PC-9 (cell line): ENCODE results near the gene RAC3. TPM values are rescaled to one million over a fixed set of nuclear protein-coding genes. Genes with fewer than 3 reads are reported as not detected.

ENCODE experiments used
- BruUV-seq: library from RNA; stranded (reverse); fragments of 400-500 nt; replicated peaks from 2 replicates; lab custom pipeline; 2021; lab: Mats Ljungman, UMichigan
- CTCF ChIA-PET: fragments of 300-600 bp; sonication (Branson Sonifier 250); formaldehyde crosslinking; loops from one replicate; lab custom pipeline; 2022; ENCODE audit warnings: antibody characterized with exemption; lab: Charles Lee
- POLR2A ChIA-PET: fragments of 300-600 bp; sonication (Branson Sonifier 250); formaldehyde crosslinking; loops from one replicate; lab custom pipeline; 2022; ENCODE audit warnings: antibody characterized with exemption; ENCODE audit not compliant: unreplicated experiment; lab: Charles Lee
- DNase-seq, 2 experiments: peaks; one replicate each; pipeline versions ENCODE4 v3.0.0 to v3.0.0-alpha.2; 2015 to 2022; ENCODE audit warnings: mixed read lengths in 1 of 2
- H2AFZ ChIP-seq: fragments of 200-600 bp; sonication (generic); 2 replicates; pipeline ENCODE4 v1.8.1; 2017; ENCODE audit warnings: antibody characterized with exemption
- H3F3A ChIP-seq: fragments of 200-600 bp; sonication (generic); 2 replicates; pipeline ENCODE4 v1.8.1; 2017; ENCODE audit warnings: antibody characterized with exemption, mild to moderate bottlenecking, low read depth; ENCODE audit not compliant: insufficient read depth
- H3K27ac ChIP-seq: fragments of 200-600 bp; sonication (generic); 2 replicates; pipeline ENCODE4 v1.6.1; 2016; ENCODE audit warnings: mixed run types
- H3K27me3 ChIP-seq: fragments of 200-600 bp; sonication (generic); 2 replicates; pipeline ENCODE4 v1.6.1; 2016; ENCODE audit warnings: low read depth, mixed run types; ENCODE audit not compliant: insufficient read depth
- H3K36me3 ChIP-seq: fragments of 200-600 bp; sonication (generic); 2 replicates; pipeline ENCODE4 v1.6.1; 2016; ENCODE audit warnings: low read depth, mixed run types
- H3K4me1 ChIP-seq: fragments of 200-600 bp; sonication (generic); replicated peaks from 2 replicates; pipeline ENCODE4 v1.6.1; 2016; ENCODE audit warnings: mixed run types; ENCODE audit not compliant: insufficient read depth
- H3K4me2 ChIP-seq: fragments of 200-600 bp; sonication (generic); 2 replicates; pipeline ENCODE4 v1.6.1; 2017; ENCODE audit warnings: mixed run types
- H3K4me3 ChIP-seq: fragments of 200-600 bp; sonication (generic); 2 replicates; pipeline ENCODE4 v1.6.1; 2016; ENCODE audit warnings: mixed run types
- H3K79me2 ChIP-seq: fragments of 200-600 bp; sonication (generic); 2 replicates; pipeline ENCODE4 v1.6.1; 2017; ENCODE audit warnings: low read depth, mixed run types
- H3K9me2 ChIP-seq: fragments of 200-600 bp; sonication (generic); 2 replicates; pipeline ENCODE4 v1.8.1; 2017; ENCODE audit warnings: mild to moderate bottlenecking; ENCODE audit not compliant: insufficient read depth
- H3K9me3 ChIP-seq: fragments of 200-600 bp; sonication (generic); 2 replicates; pipeline ENCODE4 v1.8.1; 2016; ENCODE audit warnings: low read depth; ENCODE audit not compliant: insufficient read depth
- H4K20me1 ChIP-seq: fragments of 200-600 bp; sonication (generic); 2 replicates; pipeline ENCODE4 v1.8.1; 2017; ENCODE audit not compliant: insufficient read depth
- CTCF ChIP-seq: fragments of 200-600 bp; sonication (generic); conservative IDR thresholded peaks from 2 replicates; pipeline ENCODE4 v1.6.1; 2017; ENCODE audit warnings: mixed run types, antibody characterized with exemption, mild to moderate bottlenecking, moderate library complexity
- EZH2 ChIP-seq: fragments of 200-600 bp; sonication (generic); IDR thresholded peaks from 2 replicates; pipeline ENCODE4 v1.8.0; 2017; ENCODE audit warnings: antibody characterized with exemption, low read depth
- intact Hi-C: fragments of 100-400 bp; cut with micrococcal nuclease; formaldehyde crosslinking; loops from one replicate; pipeline ENCODE4 v1.10.0; 2022; ENCODE audit not compliant: unreplicated experiment
- total RNA-seq: library from RNA; stranded (reverse); gene quantifications from 2 replicates; pipeline ENCODE4 v1.2.3, GENCODE V29; 2021

RAC3 gene
- total RNA-seq, 1 experiment from 2014 or later = 32.3 TPM

DNA sequence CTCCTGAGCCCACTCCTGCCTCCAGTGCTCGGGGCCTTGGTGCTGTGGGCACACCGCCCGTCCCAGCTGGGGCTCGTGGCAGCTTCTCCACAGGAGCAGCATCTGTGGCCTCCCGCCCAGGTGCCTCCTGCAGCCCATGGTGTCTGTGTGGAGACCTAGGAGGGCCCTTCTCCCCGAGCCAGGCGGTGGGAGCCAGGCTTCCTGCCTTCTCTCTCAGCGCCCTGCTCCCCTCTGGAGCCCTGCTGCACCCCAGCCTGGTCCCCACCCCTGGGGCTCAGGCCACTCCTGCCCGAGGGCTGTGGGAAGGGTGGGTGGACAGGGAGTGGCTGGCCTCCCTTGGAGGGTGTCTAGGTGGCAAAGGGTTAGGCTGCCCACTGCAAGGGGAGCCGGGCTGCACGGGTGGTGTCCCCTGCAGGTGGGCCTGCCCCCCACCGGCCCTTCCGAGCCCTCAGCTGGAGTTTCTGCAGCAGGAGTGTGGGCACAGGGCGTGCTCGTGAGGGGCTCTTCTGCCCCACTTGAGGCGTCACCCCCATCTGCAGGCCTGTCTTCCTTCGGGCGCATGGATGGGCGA, 19.8 kb upstream of the RAC3 start:
- Histone ChIP-seq H2AFZ (no peak overlapping the region), H3K4me2 (no peak overlapping the region), H3K27ac (no peak overlapping the region), H3K9me3 (no peaks in the 10 kb centered on the region), H3K27me3 (no peaks in the 10 kb centered on the region), H3K79me2 (no peaks in the 10 kb centered on the region), H3K4me3 (no peak overlapping the region), H3K9me2 (no peaks in the 10 kb centered on the region), H3F3A (no peaks in the 10 kb centered on the region), H4K20me1 (no peaks in the 10 kb centered on the region), H3K4me1 (no peaks in the 10 kb centered on the region), H3K36me3 (no peaks in the 10 kb centered on the region)
- intact Hi-C loops = no loop called here
- TF ChIP-seq EZH2 = no peak
- TF ChIP-seq CTCF = no peak
- no peak for DNase-seq
- BruUV-seq = no TSS peak
- CTCF ChIA-PET = no interaction called here
- POLR2A ChIA-PET = no interaction called here

DNA sequence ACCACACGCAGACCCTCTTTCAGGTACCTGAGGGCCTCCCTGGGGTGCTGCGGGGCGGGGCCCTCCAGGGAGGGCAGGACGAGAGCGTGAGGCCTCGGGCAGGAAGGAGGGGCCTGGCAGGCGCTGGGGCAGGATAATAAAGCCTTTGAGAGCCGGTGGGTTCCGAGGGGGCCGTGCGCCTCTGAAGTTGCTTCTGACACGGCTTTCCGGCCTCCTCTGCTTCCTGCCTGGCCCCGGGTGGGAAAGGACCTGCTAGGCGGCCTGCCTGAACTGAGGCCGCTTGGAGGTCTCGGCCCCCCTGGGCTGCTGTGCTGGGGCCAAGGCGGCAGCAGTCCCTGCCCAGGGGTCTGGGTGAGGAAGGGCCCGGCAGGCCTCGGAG, 19.2 kb upstream of the RAC3 start:
- POLR2A ChIA-PET = no interaction called here
- Histone ChIP-seq H2AFZ (no peak overlapping the region), H3K4me2 (no peak overlapping the region), H3F3A (no peaks in the 10 kb centered on the region), H3K36me3 (no peaks in the 10 kb centered on the region), H3K4me1 (no peaks in the 10 kb centered on the region), H3K27me3 (no peaks in the 10 kb centered on the region), H3K4me3 (no peak overlapping the region), H3K79me2 (no peaks in the 10 kb centered on the region), H3K27ac (no peak overlapping the region), H4K20me1 (no peaks in the 10 kb centered on the region), H3K9me2 (no peaks in the 10 kb centered on the region), H3K9me3 (no peaks in the 10 kb centered on the region)
- no peak for DNase-seq
- CTCF ChIA-PET = no interaction called here
- TF ChIP-seq EZH2 (no peak), CTCF (no peak)
- intact Hi-C loops = no loop called here
- BruUV-seq = no TSS peak

DNA sequence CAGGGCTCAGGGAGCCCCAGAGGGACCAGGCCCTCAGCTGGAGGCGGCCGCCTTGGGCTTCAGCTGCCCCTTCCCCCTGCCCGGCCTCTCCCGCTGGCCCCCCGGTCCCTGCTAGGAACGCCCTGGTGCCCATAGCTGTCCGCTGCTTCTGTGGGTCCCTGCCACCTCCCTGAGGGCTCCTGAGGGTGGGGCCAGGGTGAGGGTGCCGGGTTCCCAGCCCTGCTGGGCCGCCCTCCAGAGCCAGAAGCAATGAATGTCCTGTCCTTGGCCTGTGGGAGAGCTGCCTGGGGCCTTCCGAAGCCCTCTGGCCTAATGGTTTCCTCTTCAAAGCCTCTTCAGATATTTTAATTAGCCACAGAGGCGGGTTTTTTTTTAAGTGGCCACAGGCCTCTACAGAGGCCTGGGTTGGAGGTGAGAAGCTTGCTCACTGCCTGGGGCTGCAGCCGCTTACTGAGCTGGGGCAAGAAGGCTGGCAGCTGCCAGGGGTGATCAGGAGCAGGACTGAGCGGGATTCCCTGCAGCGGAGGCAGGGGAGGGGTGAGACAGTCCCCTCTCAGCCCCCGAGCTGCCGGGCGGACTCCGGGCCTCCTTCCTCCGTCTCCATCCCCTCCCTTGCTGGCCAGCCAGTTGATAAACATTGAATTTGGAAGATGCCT, 18.7 kb upstream of the RAC3 start:
- Histone ChIP-seq H3F3A (no peaks in the 10 kb centered on the region), H3K4me3 (no peak overlapping the region), H3K27ac (no peak overlapping the region), H3K9me2 (no peaks in the 10 kb centered on the region), H3K4me1 (no peaks in the 10 kb centered on the region), H3K36me3 (no peaks in the 10 kb centered on the region), H3K27me3 (no peaks in the 10 kb centered on the region), H3K9me3 (no peaks in the 10 kb centered on the region), H2AFZ (no peak overlapping the region), H3K4me2 (no peak overlapping the region), H3K79me2 (no peaks in the 10 kb centered on the region), H4K20me1 (no peaks in the 10 kb centered on the region)
- TF ChIP-seq EZH2 (no peak), CTCF (no peak)
- BruUV-seq = no TSS peak
- POLR2A ChIA-PET = interaction anchor here (0.6 kb wide), 1 partner anchor 9 kb away, joined by 3 read pairs; no protein-coding TSS in a partner anchor
- no peak for DNase-seq
- CTCF ChIA-PET = interaction anchor here (0.6 kb wide), 1 partner anchor 337 kb away, joined by 3 read pairs; no protein-coding TSS in a partner anchor
- intact Hi-C loops = no loop called here
